Left cardiac atrium (tissue), 4 donors: Measurements from ENCODE around the gene ACAA1. TPM values are rescaled to one million over a fixed set of nuclear protein-coding genes. Genes with fewer than 3 reads are reported as not detected.
A peak's percentile ranks its signal among the peaks of the same experiment; 100 is the strongest.
"Not testable (repeated sequence)": the region's sequence is repeated elsewhere in the genome, so short reads cannot be mapped to it uniquely, and the experiment has no call there.

ENCODE experiments used
- ATAC-seq, 2 donors: fragments of 200-7000 bp; cut with Tn5 transposase; one replicate each; pipeline ENCODE4 v1.9.1; 2020; ENCODE audit warnings: mild to moderate bottlenecking in 2 of 2, moderate library complexity in 2 of 2
- DNase-seq: peaks from one replicate; pipeline ENCODE4 v3.0.0-alpha.2; 2020
- intact Hi-C, 2 donors: fragments of 100-400 bp; cut with DNase I; formaldehyde crosslinking; loops; one replicate each; pipeline versions ENCODE4 v1.14.1 to v1.15.1; 2022 to 2023
- long read RNA-seq: library from polyadenylated mRNA; unstranded; transcript quantifications from one replicate; pipeline ENCODE4 v2.0.0, GENCODE V29; 2021
- total RNA-seq, 2 donors: library from RNA; stranded (reverse); fragmentation: NEBNext Ultra II Directional; extraction: Animal tissue kit (Norgen Biotek cat#: 25700); gene quantifications; one replicate each; pipeline ENCODE4 v1.2.1, GENCODE V29; 2021
- donor health status: DM: no; HTN: yes; CAD: no.
- donor health status: DM: no; HTN: yes; CAD: no; lungs with severe emphysema.
- donor health status: DM: yes; HTN: yes; CAD: no.
- donor health status: Dilated cardiomyopathy.

The ACAA1 gene
- total RNA-seq: 10 to 100 TPM; 73.8 to 80.8 TPM
- long read RNA-seq, transcript ACAA1-202 (12 exons, 1,785 nt): major isoform, 177 of 199 reads
- long read RNA-seq, partial matches to known transcripts: 0 of 199 reads
- long read RNA-seq, other reads (novel, unspliced or antisense): 18 of 199 reads

GRCh38 chr3:38136777-38137614 is at the start of gene ACAA1:
ACAA1 (minus strand) TSS chr3:38137127; CDS start chr3:38137035, 92 bp downstream.
- DNase-seq (peak; percentile 100), ATAC-seq (peak; percentile 95 to 97)
- intact Hi-C loops: loop anchor here in 1 of 2 donors (10.0 kb wide), 1 partner anchor 108 kb away; no protein-coding TSS in a partner anchor

- intact Hi-C loops: no loop called here
- DNase-seq (no peak), ATAC-seq (no peak)
Measured at GRCh38 chr3:38177181-38177580, 40.3 kb upstream of the ACAA1 start.

DNA sequence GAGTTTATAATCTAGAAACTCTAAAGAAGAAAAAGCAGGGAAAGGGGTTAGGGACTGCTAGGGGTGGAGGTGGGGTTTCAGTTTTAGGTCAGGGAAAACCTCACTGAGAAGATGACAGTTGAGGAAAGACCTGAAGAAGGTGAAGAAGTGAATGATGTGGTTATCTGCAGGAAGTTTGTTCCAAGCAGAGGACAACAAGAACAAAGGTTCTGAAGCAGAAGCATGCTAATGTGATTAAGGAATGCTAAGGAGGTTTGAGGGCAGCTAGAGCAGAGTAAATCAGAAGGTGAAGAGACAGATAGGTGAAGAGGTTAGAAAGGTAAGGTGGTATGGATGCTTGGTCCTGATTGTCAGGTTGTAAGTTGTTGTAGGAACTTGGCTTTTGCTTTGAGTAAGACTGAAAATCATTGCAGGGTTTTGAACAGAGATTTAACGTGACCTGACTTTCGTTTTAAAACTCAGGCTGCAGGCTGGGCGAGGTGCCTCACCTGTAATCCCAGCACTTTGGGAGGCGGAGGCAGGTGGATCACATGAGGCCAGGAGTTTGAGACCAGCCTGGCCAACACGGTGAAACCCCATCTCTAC is 37.0 kb upstream of the ACAA1 start:
- ATAC-seq: no peak
- intact Hi-C loops: no loop called here
- DNase-seq: no peak

GRCh38 chr3:38171622-38172021 is 34.7 kb upstream of the ACAA1 start:
- no peak for DNase-seq
- ATAC-seq: no peak
- intact Hi-C loops: no loop called here

DNA sequence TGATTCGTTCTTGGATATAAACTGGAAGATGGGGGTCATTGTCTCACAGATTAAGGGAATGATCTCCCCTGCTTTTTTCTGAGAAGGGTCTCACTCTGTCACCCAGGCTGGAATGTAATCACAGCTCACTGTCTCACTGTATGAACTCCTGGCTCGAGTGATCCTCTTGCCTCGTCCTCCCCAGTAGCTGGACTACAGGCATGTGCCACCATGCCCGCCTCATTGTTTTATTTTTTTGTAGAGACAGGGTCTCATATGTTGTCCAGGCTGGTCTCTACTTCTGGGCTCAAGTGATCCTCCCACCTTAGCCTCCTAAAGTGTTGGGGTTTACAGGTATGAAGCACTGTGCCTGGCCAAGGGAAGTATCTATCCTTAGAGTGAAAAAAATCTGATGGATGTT is 33.8 kb upstream of the ACAA1 start:
- ATAC-seq (no peak), DNase-seq (no peak)
- intact Hi-C loops: no loop called here

DNA sequence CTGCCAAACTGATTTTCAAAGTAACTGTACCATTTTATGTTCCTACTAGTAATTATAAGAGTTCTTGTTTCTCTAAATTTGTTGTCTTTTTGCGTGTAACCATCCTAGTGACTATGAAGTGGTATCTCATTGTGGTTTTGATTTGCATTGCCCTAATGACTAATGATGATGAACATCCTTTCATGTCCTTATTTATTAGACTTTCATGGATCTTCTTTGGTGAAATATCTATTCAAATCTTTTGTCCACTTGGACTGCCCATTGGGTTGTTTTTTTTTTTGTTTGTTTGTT is 32.0 kb upstream of the ACAA1 start:
- no peak for ATAC-seq
- no peak for DNase-seq
- intact Hi-C loops: no loop called here

DNA sequence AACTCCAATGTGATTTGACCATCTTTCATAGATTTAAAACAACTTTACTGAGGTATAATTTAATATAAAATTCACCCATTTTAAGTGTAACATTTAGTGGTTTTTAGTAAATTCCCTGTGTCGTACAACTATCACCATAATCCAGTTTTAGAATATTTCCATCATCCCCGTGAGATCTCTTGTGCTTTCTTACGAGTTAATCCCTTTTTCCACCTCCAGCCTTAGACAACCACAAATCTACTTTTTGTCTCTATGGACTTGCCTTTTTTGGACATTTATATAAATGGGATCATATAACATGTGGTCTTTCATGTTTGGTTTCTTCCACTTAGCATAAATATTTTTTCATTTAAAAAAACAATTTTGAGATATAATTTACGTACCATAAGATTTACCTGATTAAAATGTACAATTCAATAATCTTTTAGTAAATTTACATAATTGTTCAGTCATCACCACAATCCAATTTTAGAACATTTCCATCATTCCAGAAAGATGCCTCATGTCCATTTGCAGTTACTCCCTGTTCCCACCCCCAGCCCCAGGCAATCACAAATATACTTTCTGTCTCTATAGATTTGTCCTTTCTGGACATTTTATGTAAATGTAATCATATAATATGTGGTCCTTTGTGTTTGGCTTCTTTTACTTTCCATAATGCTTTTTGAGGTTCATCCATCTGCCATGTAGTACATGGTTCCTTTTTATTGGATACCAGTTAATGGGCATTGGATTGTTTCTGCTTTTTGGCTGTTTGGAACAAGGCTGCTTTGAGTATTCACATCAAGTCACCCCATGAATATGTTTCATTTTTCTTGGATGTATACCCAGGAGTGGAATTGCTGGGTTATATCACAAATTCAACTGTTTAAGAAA is 31.5 kb upstream of the ACAA1 start:
- DNase-seq (no peak), ATAC-seq (no peak)
- intact Hi-C loops: no loop called here

- intact Hi-C loops: no loop called here
- no peak for ATAC-seq
- DNase-seq: no peak
Measured at GRCh38 chr3:38167591-38167990, 30.7 kb upstream of the ACAA1 start.

- intact Hi-C loops: no loop called here
- DNase-seq: no peak
- ATAC-seq: peak in 1 of 2 donors; percentile 25
Measured at GRCh38 chr3:38165722-38166387, 28.9 kb upstream of the ACAA1 start.

- intact Hi-C loops: no loop called here
- ATAC-seq: peak; percentile 94 to 97
Measured at GRCh38 chr3:38164952-38165721, 28.2 kb upstream of the ACAA1 start, which contains the start of gene OXSR1. OXSR1 (plus strand) TSS chr3:38165537; CDS start chr3:38165877, 340 bp downstream.

DNA sequence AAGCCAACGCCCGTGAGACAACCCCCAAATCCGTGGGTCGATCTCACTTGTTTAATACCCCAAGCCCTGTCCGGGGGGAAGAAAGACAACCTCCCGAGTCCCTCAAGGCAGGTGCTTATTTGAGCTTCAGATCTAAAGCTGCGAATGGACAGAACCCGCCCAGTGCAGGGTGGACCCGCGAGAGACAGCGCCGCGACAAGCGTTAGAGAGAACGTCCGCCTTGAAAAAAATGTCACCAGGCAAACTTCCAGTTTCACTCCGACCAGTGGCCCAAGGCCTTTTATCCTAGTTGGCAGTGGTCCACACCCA is 27.7 kb upstream of the ACAA1 start:
- peak in 1 of 2 donors; percentile 35 for ATAC-seq
- intact Hi-C loops: no loop called here

More at GRCh38 chr3:38164952-38165721, 28.2 kb upstream of the ACAA1 start, which contains the start of gene OXSR1:
- DNase-seq: peak; percentile 100

DNA sequence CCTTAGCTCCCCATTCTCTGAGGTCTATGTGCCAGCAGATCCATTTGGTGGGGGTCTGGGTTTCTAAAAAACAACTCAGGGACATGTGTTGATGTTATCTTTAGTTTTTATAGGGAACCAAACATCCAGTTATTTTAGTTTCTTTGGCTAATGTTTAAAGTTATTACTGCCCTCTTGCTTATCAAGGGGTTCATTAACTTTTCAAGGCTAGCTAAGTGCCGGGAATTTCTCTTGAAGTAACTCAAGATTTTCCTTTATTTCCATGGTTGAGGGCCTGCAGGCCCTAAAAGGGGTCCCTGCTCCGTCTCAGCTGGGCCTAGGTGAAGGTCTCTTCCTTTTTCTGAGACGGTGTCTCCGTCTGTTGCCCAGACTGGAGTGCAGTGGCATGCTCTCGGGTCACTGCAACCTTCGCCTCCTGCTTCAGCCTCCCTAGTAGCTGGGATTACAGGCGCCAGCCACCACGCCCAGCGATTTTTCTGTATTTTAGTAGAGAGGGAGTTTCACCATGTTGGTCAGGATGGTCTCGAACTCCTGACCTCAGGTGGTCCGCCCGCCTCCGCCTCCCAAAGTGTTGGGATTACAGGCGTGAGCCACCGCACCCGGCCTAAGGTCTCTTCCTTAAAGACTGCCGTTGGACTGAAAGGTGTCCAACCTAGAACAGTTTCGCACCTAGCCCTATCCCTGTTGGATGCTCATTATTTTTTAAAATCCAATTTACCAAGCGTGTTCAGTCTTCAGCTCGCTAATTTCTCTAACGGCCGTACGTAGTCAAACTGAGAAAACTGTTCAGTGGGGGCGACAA is 27.1 kb upstream of the ACAA1 start:
- ATAC-seq (no peak), DNase-seq (no peak)
- intact Hi-C loops: no loop called here

More for the DNA sequence above, 27.7 kb upstream of the ACAA1 start:
- DNase-seq: no peak

- intact Hi-C loops: no loop called here
- DNase-seq: no peak
- no peak for ATAC-seq
Measured at GRCh38 chr3:38163117-38163840, 26.4 kb upstream of the ACAA1 start.

GRCh38 chr3:38160704-38161103 is 23.8 kb upstream of the ACAA1 start:
- ATAC-seq, DNase-seq, intact Hi-C loops: not testable (repeated sequence)

DNA sequence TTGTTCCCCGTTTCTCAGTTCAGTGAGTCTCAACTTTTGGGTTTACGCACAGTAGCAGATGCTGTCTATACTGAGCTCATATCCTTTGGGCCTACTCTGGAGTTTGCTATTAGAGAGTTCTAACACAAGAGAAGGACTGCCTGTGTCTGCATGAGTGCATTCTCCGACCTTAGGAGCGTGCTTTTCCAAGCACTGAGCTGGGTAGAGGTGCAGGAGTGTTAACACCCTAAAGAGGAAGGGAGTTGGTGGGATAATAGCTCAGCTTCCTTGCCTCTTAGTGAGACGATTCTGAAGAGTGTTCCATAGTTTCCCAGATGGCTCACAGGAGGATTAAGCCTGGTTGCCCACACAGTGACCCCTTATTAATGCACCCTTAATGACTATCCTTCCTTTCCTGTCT is 21.5 kb upstream of the ACAA1 start:
- DNase-seq (no peak), ATAC-seq (no peak)
- intact Hi-C loops: no loop called here

GRCh38 chr3:38157595-38157994 is 20.7 kb upstream of the ACAA1 start:
- DNase-seq (no peak), ATAC-seq (peak in 1 of 2 donors; percentile 65)
- intact Hi-C loops: no loop called here

DNA sequence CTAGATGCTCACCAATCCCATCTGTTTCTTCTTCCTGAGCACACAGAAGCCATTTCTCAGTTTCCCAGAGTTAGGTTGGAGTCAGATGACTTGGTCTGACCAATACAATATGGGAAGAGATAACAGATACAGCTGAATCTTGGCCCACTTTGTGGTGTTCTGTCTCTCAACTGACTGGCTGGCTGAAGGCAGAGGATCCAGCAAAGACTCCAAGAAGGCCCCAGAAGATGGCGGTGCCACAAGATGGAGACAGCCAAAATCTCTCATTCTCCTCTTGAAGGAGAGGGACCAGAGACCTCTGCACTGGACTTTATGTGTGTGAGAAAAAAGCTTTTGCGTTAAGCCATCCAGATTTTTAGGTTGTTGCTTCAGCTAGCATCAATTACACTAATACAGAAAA is 20.2 kb upstream of the ACAA1 start:
- DNase-seq (no peak), ATAC-seq (no peak)
- intact Hi-C loops: no loop called here
